ENCODE results near the gene ARSI.

- TF ChIP-seq REST (IDR thresholded peaks at IDR 0.05) (no peak), EP300 (IDR thresholded peaks at IDR 0.05) (no peak)
- TF ChIP-seq, protein P1, sequence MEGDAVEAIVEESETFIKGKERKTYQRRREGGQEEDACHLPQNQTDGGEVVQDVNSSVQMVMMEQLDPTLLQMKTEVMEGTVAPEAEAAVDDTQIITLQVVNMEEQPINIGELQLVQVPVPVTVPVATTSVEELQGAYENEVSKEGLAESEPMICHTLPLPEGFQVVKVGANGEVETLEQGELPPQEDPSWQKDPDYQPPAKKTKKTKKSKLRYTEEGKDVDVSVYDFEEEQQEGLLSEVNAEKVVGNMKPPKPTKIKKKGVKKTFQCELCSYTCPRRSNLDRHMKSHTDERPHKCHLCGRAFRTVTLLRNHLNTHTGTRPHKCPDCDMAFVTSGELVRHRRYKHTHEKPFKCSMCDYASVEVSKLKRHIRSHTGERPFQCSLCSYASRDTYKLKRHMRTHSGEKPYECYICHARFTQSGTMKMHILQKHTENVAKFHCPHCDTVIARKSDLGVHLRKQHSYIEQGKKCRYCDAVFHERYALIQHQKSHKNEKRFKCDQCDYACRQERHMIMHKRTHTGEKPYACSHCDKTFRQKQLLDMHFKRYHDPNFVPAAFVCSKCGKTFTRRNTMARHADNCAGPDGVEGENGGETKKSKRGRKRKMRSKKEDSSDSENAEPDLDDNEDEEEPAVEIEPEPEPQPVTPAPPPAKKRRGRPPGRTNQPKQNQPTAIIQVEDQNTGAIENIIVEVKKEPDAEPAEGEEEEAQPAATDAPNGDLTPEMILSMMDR (IDR thresholded peaks at IDR 0.05): no peak
These were observed 37.8 kb downstream of the ARSI start for GRCh38 chr5:150264667-150265603.
